Activated T-cell treated with anti-CD3 and anti-CD28 coated beads, Interleukin-2, amount 50 U/mL, for 48 hours (primary cell): ENCODE data around the gene LMTK3.

Experiments
- DNase-seq, 2 experiments: peaks; one replicate each; pipeline ENCODE4 v3.0.0-alpha.2; 2020

The LMTK3 gene

GRCh38 chr19:48445256-48445605 lies 66.4 kb downstream of the LMTK3 start:
- DNase-seq = peak; percentile 45 to 46

GRCh38 chr19:48444936-48445200 lies 66.8 kb downstream of the LMTK3 start:
- no peak for DNase-seq

- peak in 1 of 2 experiments; percentile 22 for DNase-seq
Measured at GRCh38 chr19:48444129-48444935, 67.3 kb downstream of the LMTK3 start.

GRCh38 chr19:48443731-48444128 lies 67.9 kb downstream of the LMTK3 start:
- no peak for DNase-seq

- peak in 1 of 2 experiments; percentile 26 for DNase-seq
Measured at GRCh38 chr19:48443256-48443655, 68.4 kb downstream of the LMTK3 start.

- DNase-seq = no peak
Measured at GRCh38 chr19:48442116-48443035, 69.3 kb downstream of the LMTK3 start.

GRCh38 chr19:48441360-48442050 lies 70.1 kb downstream of the LMTK3 start:
- DNase-seq = no peak

- DNase-seq = no peak
Measured at GRCh38 chr19:48436586-48436985, 75.0 kb downstream of the LMTK3 start.
